Common myeloid progenitor, CD34-positive (primary cell): ENCODE data around the gene SUN2.

Experiments used
- CTCF ChIA-PET: fragments of 350-600 bp; sonication (Branson Sonifier 250); formaldehyde crosslinking; loops from one replicate; lab custom pipeline; 2021; ENCODE audit warnings: antibody characterized with exemption; lab: Charles Lee
- POLR2A ChIA-PET: fragments of 350-600 bp; sonication (Branson Sonifier 250); formaldehyde crosslinking; loops from one replicate; lab custom pipeline; 2021; ENCODE audit warnings: antibody characterized with exemption; lab: Charles Lee
- DNase-seq, 3 donors: peaks; one replicate each; pipeline versions ENCODE4 v3.0.0 to v3.0.0-alpha.2; 2013
- H3K27ac ChIP-seq, 2 experiments: 1 replicate in 1 of 2; 2 replicates in 1 of 2; pipeline ENCODE4 v1.7.0; 2013; ENCODE audit warnings: inconsistent platforms in 2 of 2, low read length in 2 of 2, mild to moderate bottlenecking in 2 of 2, low read depth in 1 of 2, moderate library complexity in 1 of 2; ENCODE audit not compliant: severe bottlenecking in 2 of 2, insufficient read depth in 1 of 2, poor library complexity in 1 of 2
- H3K27me3 ChIP-seq, 5 experiments: replicated peaks in 2 of 5; 1 replicate in 3 of 5; 2 replicates in 2 of 5; pipeline versions ENCODE4 v1.6.1 to v1.7.0; 2013; ENCODE audit warnings: low read length in 4 of 5, mild to moderate bottlenecking in 2 of 5, moderate library complexity in 2 of 5, inconsistent platforms in 1 of 5; ENCODE audit not compliant: insufficient read depth in 5 of 5, control insufficient read depth in 4 of 5
- H3K36me3 ChIP-seq, 4 experiments: 1 replicate in 2 of 4; 2 replicates in 2 of 4; pipeline versions ENCODE4 v1.6.1 to v1.7.0; 2013; ENCODE audit warnings: low read length in 3 of 4, control low read depth in 1 of 4, mild to moderate bottlenecking in 1 of 4; ENCODE audit not compliant: control insufficient read depth in 4 of 4, insufficient read depth in 4 of 4
- H3K4me1 ChIP-seq, 4 experiments: 1 replicate in 3 of 4; 2 replicates in 1 of 4; pipeline versions ENCODE4 v1.6.1 to v1.7.1; 2013; ENCODE audit warnings: low read length in 3 of 4, mild to moderate bottlenecking in 3 of 4, control low read depth in 1 of 4, inconsistent platforms in 1 of 4, moderate library complexity in 1 of 4; ENCODE audit not compliant: control insufficient read depth in 4 of 4, insufficient read depth in 4 of 4; ENCODE audit errors: control extremely low read depth in 1 of 4
- H3K4me3 ChIP-seq, 7 experiments: 1 replicate in 4 of 7; 2 replicates in 3 of 7; pipeline versions ENCODE4 v1.5.1 to v1.7.0; 2013; ENCODE audit warnings: mild to moderate bottlenecking in 7 of 7, low read length in 6 of 7, moderate library complexity in 6 of 7, inconsistent platforms in 2 of 7, low read depth in 2 of 7, control low read depth in 1 of 7; ENCODE audit not compliant: insufficient read depth in 4 of 7, control insufficient read depth in 1 of 7; ENCODE audit errors: extremely low read depth in 1 of 7
- H3K9me3 ChIP-seq, 5 experiments: 1 replicate in 4 of 5; 2 replicates in 1 of 5; pipeline versions ENCODE4 v1.6.1 to v1.7.1; 2013; ENCODE audit warnings: low read length in 4 of 5, mild to moderate bottlenecking in 2 of 5, inconsistent platforms in 1 of 5, low read depth in 1 of 5, moderate library complexity in 1 of 5; ENCODE audit not compliant: control insufficient read depth in 4 of 5, insufficient read depth in 2 of 5; ENCODE audit errors: control extremely low read depth in 1 of 5
- WGBS: methylation state at CpG from one replicate; pipeline ENCODE4 v1.1.5; 2013; ENCODE audit not compliant: insufficient coverage; 5-methylcytosine and 5-hydroxymethylcytosine counted together

SUN2 gene

GRCh38 chr22:38773363-38773946, 17.7 kb upstream of the SUN2 start:
- Histone ChIP-seq H3K4me3 (no peak overlapping the region), H3K27me3 (no peaks in the 10 kb centered on the region), H3K36me3 (peaks cover 0 to 6% (median 2%) of the 10 kb centered on the region in 4 experiments), H3K9me3 (no peaks in the 10 kb centered on the region), H3K4me1 (peaks cover 0 to 12% (median under 1%) of the 10 kb centered on the region in 4 experiments), H3K27ac (no peak overlapping the region)
- no peak for DNase-seq
- ChIA-PET POLR2A (no interaction called here), CTCF (no interaction called here)
- 96% methylated on average over 4 of the region's 4 CpGs for WGBS

DNA sequence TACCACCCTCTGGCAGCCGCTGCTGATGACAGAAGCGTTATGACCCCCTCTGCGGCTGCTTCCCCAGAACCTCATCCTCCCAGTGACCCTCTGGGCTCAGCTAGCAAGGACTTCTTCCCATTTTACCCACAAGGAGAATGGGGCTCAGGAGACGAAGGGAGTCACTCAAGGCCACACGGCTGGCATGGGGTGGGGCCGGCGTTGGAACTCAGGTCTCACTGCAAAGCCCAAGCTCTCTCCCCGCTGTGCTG, 16.8 kb upstream of the SUN2 start:
- Histone ChIP-seq H3K4me1 (peaks cover 0 to 15% (median 2%) of the 10 kb centered on the region in 4 experiments), H3K4me3 (no peak overlapping the region), H3K27me3 (no peaks in the 10 kb centered on the region), H3K36me3 (peaks cover 0 to 2% (median 0%) of the 10 kb centered on the region in 4 experiments), H3K27ac (no peak overlapping the region), H3K9me3 (no peaks in the 10 kb centered on the region)
- WGBS = 95% methylated on average over 8 of the region's 8 CpGs
- ChIA-PET CTCF (no interaction called here), POLR2A (no interaction called here)
- DNase-seq = no peak

DNA sequence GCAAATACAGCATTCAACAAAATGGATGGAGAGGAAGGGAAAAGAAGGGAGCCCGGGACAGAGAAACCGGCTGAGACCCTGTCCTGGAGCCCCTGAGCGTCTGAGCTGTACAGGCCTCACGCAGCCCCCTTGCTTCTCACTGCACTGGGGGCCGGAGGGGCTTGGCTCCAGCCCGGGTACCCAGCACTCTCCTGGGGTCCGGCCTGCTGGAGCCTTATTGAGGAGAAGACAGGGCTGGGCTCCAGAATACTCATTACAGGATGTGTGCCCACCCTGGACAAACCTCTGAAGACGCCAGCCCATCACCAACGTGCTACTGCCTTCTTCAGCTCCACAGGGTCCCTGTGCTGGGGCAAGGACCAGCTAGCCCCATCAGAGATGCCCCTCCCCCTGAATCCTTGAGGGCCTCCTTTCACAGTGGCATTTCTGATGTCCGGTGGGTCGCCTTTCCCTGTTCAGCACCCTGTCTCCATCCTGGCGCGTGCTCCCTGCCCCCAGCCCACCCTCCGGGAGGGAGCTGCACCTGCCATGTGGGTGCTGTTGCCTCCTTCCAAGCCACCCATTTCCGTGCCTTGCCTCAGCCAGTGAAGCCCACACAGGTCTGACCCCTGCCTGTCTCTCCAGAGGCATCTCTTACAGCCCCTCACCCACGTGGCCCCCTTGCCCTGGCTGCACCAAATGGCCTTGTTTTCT, 14.6 kb upstream of the SUN2 start:
- Histone ChIP-seq H3K4me1 (peaks cover 0 to 16% (median 9%) of the 10 kb centered on the region in 4 experiments), H3K4me3 (no peak overlapping the region), H3K27me3 (no peaks in the 10 kb centered on the region), H3K27ac (no peak overlapping the region), H3K9me3 (no peaks in the 10 kb centered on the region), H3K36me3 (no peaks in the 10 kb centered on the region)
- WGBS = 98% methylated on average over 16 of the region's 16 CpGs
- POLR2A ChIA-PET = no interaction called here
- CTCF ChIA-PET = interaction anchor here (0.6 to 5.5 kb wide), 11 partner anchors 11 to 336 kb away, joined by 3 to 29 read pairs (median 8); partner anchors contain the start of genes NPTXR and SUN2
- no peak for DNase-seq

DNA sequence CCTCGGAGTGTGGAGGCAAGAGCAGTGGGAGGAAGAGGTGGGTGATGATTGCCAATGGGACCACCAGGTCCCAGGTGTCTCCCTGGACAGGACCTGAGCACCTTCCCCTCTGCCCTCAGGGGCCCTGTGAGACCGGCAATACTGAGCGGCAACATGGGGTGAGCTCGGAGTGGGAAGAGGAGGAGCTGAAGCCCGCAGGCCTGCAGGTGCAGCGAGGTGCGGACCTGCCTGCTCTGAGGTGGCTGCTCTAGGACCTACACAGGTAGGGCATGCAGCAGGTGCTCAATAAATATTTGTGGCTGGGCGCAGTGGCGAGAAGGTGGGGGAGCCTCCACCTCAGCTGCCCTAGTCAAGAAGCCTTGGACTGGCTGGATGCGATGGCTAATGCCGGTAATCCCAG, 12.2 kb upstream of the SUN2 start:
- H3K9me3 ChIP-seq = no peaks in the 10 kb centered on the region
- ChIA-PET CTCF (interaction anchor here (1.0 to 5.5 kb wide), 19 partner anchors 9 to 206 kb away, joined by 3 to 29 read pairs (median 5); partner anchors contain the start of gene SUN2), POLR2A (no interaction called here)
- no peaks in the 10 kb centered on the region for H3K27me3 ChIP-seq
- H3K4me3 ChIP-seq = no peak overlapping the region
- H3K4me1 ChIP-seq = peaks cover 0 to 10% (median 9%) of the 10 kb centered on the region in 4 experiments
- DNase-seq = no peak
- no peaks in the 10 kb centered on the region for H3K36me3 ChIP-seq
- H3K27ac ChIP-seq = no peak overlapping the region
- whole genome bisulfite sequencing = 97% methylated on average over 11 of the region's 11 CpGs

DNA sequence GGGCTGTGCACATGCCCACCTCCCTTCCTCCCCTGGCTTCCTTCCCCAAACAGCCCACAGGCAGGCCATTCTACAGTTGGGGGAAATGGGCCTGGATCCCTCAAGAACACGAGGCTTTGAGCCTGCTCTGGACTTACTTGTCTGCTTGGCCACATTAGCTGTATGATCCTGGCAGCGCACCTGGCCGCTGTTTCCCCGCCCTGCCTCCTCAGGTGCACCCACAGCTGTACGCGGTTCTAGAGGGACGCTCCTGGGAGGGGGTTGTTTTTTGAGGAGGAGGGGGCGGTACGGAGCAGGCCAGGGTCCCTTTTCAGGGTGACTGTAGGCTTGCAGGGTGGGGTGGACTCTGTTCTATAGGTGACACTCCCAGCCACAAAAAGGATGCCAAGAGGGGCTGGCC, 11.5 kb upstream of the SUN2 start:
- Histone ChIP-seq H3K4me1 (peaks cover 0 to 10% (median 9%) of the 10 kb centered on the region in 4 experiments), H3K36me3 (no peaks in the 10 kb centered on the region), H3K27me3 (no peaks in the 10 kb centered on the region), H3K27ac (no peak overlapping the region), H3K4me3 (no peak overlapping the region), H3K9me3 (no peaks in the 10 kb centered on the region)
- ChIA-PET POLR2A (no interaction called here), CTCF (interaction anchor here (0.6 to 5.5 kb wide), 17 partner anchors 10 to 288 kb away, joined by 3 to 29 read pairs (median 4); partner anchors contain the start of gene SUN2)
- 50% methylated on average over 2 of the region's 9 CpGs for WGBS
- DNase-seq = peak in 1 of 3 donors; percentile 15

- Histone ChIP-seq H3K27me3 (no peaks in the 10 kb centered on the region), H3K27ac (no peak overlapping the region), H3K4me3 (no peak overlapping the region), H3K36me3 (no peaks in the 10 kb centered on the region), H3K9me3 (no peaks in the 10 kb centered on the region), H3K4me1 (peaks cover 0 to 10% (median 9%) of the 10 kb centered on the region in 4 experiments)
- DNase-seq = peak in 2 of 3 donors; percentile 37 to 48
- POLR2A ChIA-PET = interaction anchor here (0.6 kb wide), 1 partner anchor 237 kb away, joined by 5 read pairs; no protein-coding TSS in a partner anchor
- CTCF ChIA-PET = interaction anchor here (0.7 to 5.5 kb wide), 22 partner anchors 8 to 204 kb away, joined by 3 to 28 read pairs (median 4); partner anchors contain the start of gene SUN2
- 71% methylated on average over 9 of the region's 14 CpGs for WGBS
Measured at GRCh38 chr22:38766076-38766777, 10.4 kb upstream of the SUN2 start.
